GM12801 (cell line): Measurements from ENCODE around the gene UMOD.
A peak's percentile ranks its signal among the peaks of the same experiment; 100 is the strongest.

ENCODE experiments used
- TF ChIP-seq, protein P1 (sequence below): IDR thresholded peaks from one replicate; pipeline ENCODE4 v1.5.1; 2011; ENCODE audit warnings: control low read depth; ENCODE audit not compliant: insufficient read length; ENCODE audit errors: extremely low read depth

The UMOD gene

GRCh38 chr16:20395946-20396345 lies 43.4 kb upstream of the UMOD start:
- TF ChIP-seq, protein P1, sequence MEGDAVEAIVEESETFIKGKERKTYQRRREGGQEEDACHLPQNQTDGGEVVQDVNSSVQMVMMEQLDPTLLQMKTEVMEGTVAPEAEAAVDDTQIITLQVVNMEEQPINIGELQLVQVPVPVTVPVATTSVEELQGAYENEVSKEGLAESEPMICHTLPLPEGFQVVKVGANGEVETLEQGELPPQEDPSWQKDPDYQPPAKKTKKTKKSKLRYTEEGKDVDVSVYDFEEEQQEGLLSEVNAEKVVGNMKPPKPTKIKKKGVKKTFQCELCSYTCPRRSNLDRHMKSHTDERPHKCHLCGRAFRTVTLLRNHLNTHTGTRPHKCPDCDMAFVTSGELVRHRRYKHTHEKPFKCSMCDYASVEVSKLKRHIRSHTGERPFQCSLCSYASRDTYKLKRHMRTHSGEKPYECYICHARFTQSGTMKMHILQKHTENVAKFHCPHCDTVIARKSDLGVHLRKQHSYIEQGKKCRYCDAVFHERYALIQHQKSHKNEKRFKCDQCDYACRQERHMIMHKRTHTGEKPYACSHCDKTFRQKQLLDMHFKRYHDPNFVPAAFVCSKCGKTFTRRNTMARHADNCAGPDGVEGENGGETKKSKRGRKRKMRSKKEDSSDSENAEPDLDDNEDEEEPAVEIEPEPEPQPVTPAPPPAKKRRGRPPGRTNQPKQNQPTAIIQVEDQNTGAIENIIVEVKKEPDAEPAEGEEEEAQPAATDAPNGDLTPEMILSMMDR = no peak

GRCh38 chr16:20393801-20394577 lies 41.5 kb upstream of the UMOD start:
- TF ChIP-seq, protein P1 = no peak

DNA sequence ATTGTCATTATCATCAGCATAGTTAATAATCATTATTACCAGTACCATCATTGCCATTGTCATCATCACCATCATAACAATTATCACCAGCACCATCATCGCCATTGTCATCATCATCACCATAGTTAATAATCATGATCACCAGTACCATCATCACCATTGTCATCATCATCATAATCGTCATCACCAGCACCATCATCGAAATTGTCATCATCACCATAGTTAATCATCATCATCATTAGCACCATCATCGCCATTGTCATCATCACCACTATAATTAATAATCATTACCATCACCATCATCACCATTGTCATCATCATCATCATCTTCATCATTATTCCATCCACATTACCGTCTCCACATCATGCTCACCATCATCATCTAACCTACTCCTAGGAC lies 38.5 kb upstream of the UMOD start:
- TF ChIP-seq, protein P1 = no peak

- TF ChIP-seq, protein P1 = no peak
Measured at GRCh38 chr16:20388854-20389253, 36.3 kb upstream of the UMOD start.

DNA sequence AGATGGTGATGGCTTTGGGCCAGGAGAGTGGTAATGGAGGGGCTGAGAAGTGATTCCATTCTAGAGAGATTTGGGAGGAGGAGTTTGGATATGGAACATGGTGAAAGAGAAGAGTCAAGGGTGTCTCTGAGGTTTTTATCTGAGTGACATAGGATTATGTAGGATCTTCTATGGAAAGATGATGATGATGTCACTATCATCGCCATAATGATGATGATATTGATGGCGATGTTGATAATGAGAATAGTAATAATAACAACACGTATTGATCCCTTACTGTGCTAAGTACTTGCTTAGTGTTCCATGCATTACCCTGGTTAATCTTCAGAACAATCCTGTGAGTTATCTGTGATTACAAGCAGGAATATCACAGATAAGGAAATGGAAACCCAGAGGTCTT lies 35.5 kb upstream of the UMOD start:
- TF ChIP-seq, protein P1 = no peak

- TF ChIP-seq, protein P1 = peak; percentile 38
Measured at GRCh38 chr16:20385844-20386832, 33.6 kb upstream of the UMOD start.

- TF ChIP-seq, protein P1 = no peak
Measured at GRCh38 chr16:20383106-20384029, 30.9 kb upstream of the UMOD start.
